Measurements from ENCODE around the gene MAGI1.

Gene MAGI1

GRCh38 chr3:65772758-65773157 is 266.0 kb downstream of the MAGI1 start:
- no peaks in the 10 kb centered on the region for H4K20me1 ChIP-seq (ENCODE audit: insufficient read depth)
- H3K27ac ChIP-seq: no peak overlapping the region
- no peak overlapping the region for H3K9ac ChIP-seq
- H2AFZ ChIP-seq (ENCODE audit: low read depth): no peak overlapping the region
- no peaks in the 10 kb centered on the region for H3K79me2 ChIP-seq (ENCODE audit: insufficient read depth, low read depth)
- H3K4me2 ChIP-seq: no peak overlapping the region
- H3K36me3 ChIP-seq (ENCODE audit: insufficient read depth): no peaks in the 10 kb centered on the region
- no peaks in the 10 kb centered on the region for H3K4me1 ChIP-seq (ENCODE audit: low read depth, poor library complexity, severe bottlenecking)
- no peak overlapping the region for H3K4me3 ChIP-seq (IDR thresholded peaks at IDR 0.05; ENCODE audit: insufficient read depth, low read depth, low read length)
- no peaks in the 10 kb centered on the region for H3K27me3 ChIP-seq (ENCODE audit: insufficient read depth, low read depth)
- no peak for TF ChIP-seq CTCF (conservative IDR thresholded peaks at IDR 0.05; ENCODE audit: low read depth, low read length)

GRCh38 chr3:65767551-65767950 is 271.2 kb downstream of the MAGI1 start:
- Histone ChIP-seq H3K4me3 (IDR thresholded peaks at IDR 0.05; ENCODE audit: insufficient read depth, low read depth, low read length) (no peak overlapping the region), H3K4me2 (no peak overlapping the region), H3K4me1 (ENCODE audit: low read depth, poor library complexity, severe bottlenecking) (no peaks in the 10 kb centered on the region), H2AFZ (ENCODE audit: low read depth) (no peak overlapping the region), H3K79me2 (ENCODE audit: insufficient read depth, low read depth) (no peaks in the 10 kb centered on the region), H3K27me3 (ENCODE audit: insufficient read depth, low read depth) (no peaks in the 10 kb centered on the region), H3K27ac (no peak overlapping the region), H3K9ac (no peak overlapping the region), H4K20me1 (ENCODE audit: insufficient read depth) (no peaks in the 10 kb centered on the region), H3K36me3 (ENCODE audit: insufficient read depth) (no peaks in the 10 kb centered on the region)
- TF ChIP-seq CTCF (conservative IDR thresholded peaks at IDR 0.05; ENCODE audit: low read depth, low read length): no peak

- no peak overlapping the region for H3K9ac ChIP-seq
- no peaks in the 10 kb centered on the region for H3K36me3 ChIP-seq (ENCODE audit: insufficient read depth)
- H3K27ac ChIP-seq: no peak overlapping the region
- no peaks in the 10 kb centered on the region for H4K20me1 ChIP-seq (ENCODE audit: insufficient read depth)
- no peak for TF ChIP-seq CTCF (conservative IDR thresholded peaks at IDR 0.05; ENCODE audit: low read depth, low read length)
- peak overlapping the region; percentile 41; the same call in 1 of the 2 replicates for H3K4me2 ChIP-seq
- no peaks in the 10 kb centered on the region for H3K27me3 ChIP-seq (ENCODE audit: insufficient read depth, low read depth)
- H3K4me3 ChIP-seq (IDR thresholded peaks at IDR 0.05; ENCODE audit: insufficient read depth, low read depth, low read length): no peak overlapping the region
- H2AFZ ChIP-seq (ENCODE audit: low read depth): no peak overlapping the region
- peaks cover 14% of the 10 kb centered on the region for H3K4me1 ChIP-seq (ENCODE audit: low read depth, poor library complexity, severe bottlenecking)
- H3K79me2 ChIP-seq (ENCODE audit: insufficient read depth, low read depth): no peaks in the 10 kb centered on the region
Measured at GRCh38 chr3:65762235-65762580, 276.5 kb downstream of the MAGI1 start.

GRCh38 chr3:65761446-65762234 is 277.1 kb downstream of the MAGI1 start:
- Histone ChIP-seq H3K4me3 (IDR thresholded peaks at IDR 0.05; ENCODE audit: insufficient read depth, low read depth, low read length) (no peak overlapping the region), H3K27ac (peak overlapping the region; percentile 24; the same call in 1 of the 2 replicates), H3K9ac (no peak overlapping the region), H3K27me3 (ENCODE audit: insufficient read depth, low read depth) (no peaks in the 10 kb centered on the region), H4K20me1 (ENCODE audit: insufficient read depth) (no peaks in the 10 kb centered on the region), H2AFZ (ENCODE audit: low read depth) (peak overlapping the region; percentile 14; the same call in 1 of the 2 replicates), H3K4me1 (ENCODE audit: low read depth, poor library complexity, severe bottlenecking) (peaks cover 14% of the 10 kb centered on the region), H3K36me3 (ENCODE audit: insufficient read depth) (no peaks in the 10 kb centered on the region), H3K79me2 (ENCODE audit: insufficient read depth, low read depth) (no peaks in the 10 kb centered on the region), H3K4me2 (peak overlapping the region; percentile 41; the same call in 1 of the 2 replicates)
- TF ChIP-seq CTCF (conservative IDR thresholded peaks at IDR 0.05; ENCODE audit: low read depth, low read length): no peak
